Neuronal stem cell (in vitro differentiated cells): ENCODE measurements around the gene NANOS2.
"Not testable (repeated sequence)": the region's sequence is repeated elsewhere in the genome, so short reads cannot be mapped to it uniquely, and the experiment has no call there.

ENCODE experiments used
- DNase-seq: peaks from one replicate; pipeline ENCODE4 v3.0.0-alpha.2; 2013; ENCODE audit warnings: low spot score
- H2AFZ ChIP-seq: one replicate; pipeline ENCODE4 v1.6.1; 2013; ENCODE audit warnings: mild to moderate bottlenecking, low read length, inconsistent platforms
- H2AK5ac ChIP-seq: 2 replicates; pipeline ENCODE4 v1.6.1; 2013; ENCODE audit warnings: low read depth, mild to moderate bottlenecking, inconsistent platforms, low read length, moderate library complexity, mixed read lengths
- H2BK120ac ChIP-seq: 2 replicates; pipeline ENCODE4 v1.6.1; 2013; ENCODE audit warnings: low read depth, mild to moderate bottlenecking, inconsistent platforms, low read length, moderate library complexity, mixed read lengths
- H2BK12ac ChIP-seq: one replicate; pipeline ENCODE4 v1.6.1; 2013; ENCODE audit warnings: low read length, inconsistent platforms
- H2BK15ac ChIP-seq: 2 replicates; pipeline ENCODE4 v1.6.1; 2013; ENCODE audit warnings: mild to moderate bottlenecking, low read length, inconsistent platforms, mixed read lengths
- H2BK5ac ChIP-seq: one replicate; pipeline ENCODE4 v1.6.1; 2013; ENCODE audit warnings: inconsistent platforms, mild to moderate bottlenecking, low read length, moderate library complexity
- H3K14ac ChIP-seq: one replicate; pipeline ENCODE4 v1.6.1; 2013; ENCODE audit warnings: low read length, inconsistent platforms
- H3K18ac ChIP-seq: 2 replicates; pipeline ENCODE4 v1.6.1; 2013; ENCODE audit warnings: low read length, inconsistent platforms
- H3K23ac ChIP-seq: 2 replicates; pipeline ENCODE4 v1.6.1; 2013; ENCODE audit warnings: low read depth, mild to moderate bottlenecking, mixed read lengths, low read length, inconsistent platforms; ENCODE audit not compliant: poor library complexity
- H3K27ac ChIP-seq: replicated peaks from 3 replicates; pipeline ENCODE4 v1.5.1; 2013; ENCODE audit warnings: low read length, inconsistent platforms
- H3K27me3 ChIP-seq, 3 experiments: 2 replicates each; pipeline ENCODE4 v1.6.1; 2013; ENCODE audit warnings: low read length in 3 of 3, mild to moderate bottlenecking in 2 of 3, inconsistent platforms in 1 of 3, low read depth in 1 of 3, mixed read lengths in 1 of 3, moderate library complexity in 1 of 3; ENCODE audit not compliant: control insufficient read depth in 3 of 3, insufficient read depth in 3 of 3
- H3K36me3 ChIP-seq, 2 donors: replicated peaks in 1 of 2; 2 replicates each; pipeline ENCODE4 v1.6.1; 2013; ENCODE audit warnings: low read length in 2 of 2; ENCODE audit not compliant: control insufficient read depth in 2 of 2, insufficient read depth in 2 of 2
- H3K4ac ChIP-seq: 2 replicates; pipeline ENCODE4 v1.6.1; 2013; ENCODE audit warnings: inconsistent platforms, mild to moderate bottlenecking, low read length, moderate library complexity
- H3K4me1 ChIP-seq, 2 donors: 1 replicate in 1 of 2; 2 replicates in 1 of 2; pipeline ENCODE4 v1.6.1; 2013; ENCODE audit warnings: low read length in 2 of 2, low read depth in 1 of 2; ENCODE audit not compliant: control insufficient read depth in 2 of 2, insufficient read depth in 1 of 2
- H3K4me2 ChIP-seq: one replicate; pipeline ENCODE4 v1.6.1; 2013; ENCODE audit warnings: mild to moderate bottlenecking, low read length, inconsistent platforms; ENCODE audit not compliant: insufficient read depth, poor library complexity, severe bottlenecking
- H3K4me3 ChIP-seq, 2 donors: 2 replicates each; pipeline ENCODE4 v1.5.1; 2013; ENCODE audit warnings: low read length in 2 of 2, mild to moderate bottlenecking in 2 of 2, inconsistent platforms in 1 of 2, moderate library complexity in 1 of 2
- H3K79me1 ChIP-seq: one replicate; pipeline ENCODE4 v1.6.1; 2013; ENCODE audit warnings: low read depth, mild to moderate bottlenecking, inconsistent platforms, low read length, moderate library complexity
- H3K9ac ChIP-seq: one replicate; pipeline ENCODE4 v1.6.1; 2013; ENCODE audit warnings: mild to moderate bottlenecking, low read depth, low read length, inconsistent platforms; ENCODE audit not compliant: poor library complexity
- H3K9me3 ChIP-seq, 2 donors: replicated peaks in 1 of 2; 2 replicates each; pipeline versions ENCODE3 to v1.6.1; 2013; ENCODE audit warnings: low read length in 2 of 2, mild to moderate bottlenecking in 2 of 2, inconsistent platforms in 1 of 2, low read depth in 1 of 2, mixed read lengths in 1 of 2, moderate library complexity in 1 of 2; ENCODE audit not compliant: control insufficient read depth in 2 of 2, insufficient read depth in 1 of 2
- H4K8ac ChIP-seq: one replicate; pipeline ENCODE4 v1.6.1; 2013; ENCODE audit warnings: low read depth, mild to moderate bottlenecking, inconsistent platforms, low read length, moderate library complexity
- H4K91ac ChIP-seq: one replicate; pipeline ENCODE4 v1.6.1; 2013; ENCODE audit warnings: low read length, low read depth, mild to moderate bottlenecking, inconsistent platforms; ENCODE audit not compliant: poor library complexity
- WGBS, 2 donors: extraction: QIAGEN DNeasy Blood & Tissue Kit; methylation state at CpG; one replicate each; pipeline ENCODE4 v1.1.7; 2013; ENCODE audit warnings: missing lambda C conversion rate in 2 of 2, mixed read lengths in 1 of 2; ENCODE audit not compliant: insufficient read length in 2 of 2, insufficient replicate concordance in 1 of 2; ENCODE audit errors: extremely low coverage in 2 of 2; 5-methylcytosine and 5-hydroxymethylcytosine counted together

NANOS2 gene

GRCh38 chr19:45870798-45871197, 43.8 kb downstream of the NANOS2 start:
- Histone ChIP-seq H3K4me1 (peaks cover 3 to 11% of the 10 kb centered on the region in 2 donors), H3K79me1 (no peaks in the 10 kb centered on the region), H2AK5ac (no peak overlapping the region), H2BK15ac (no peak overlapping the region), H4K91ac (no peak overlapping the region), H3K4me2 (no peak overlapping the region), H3K23ac (no peak overlapping the region), H3K4ac (no peak overlapping the region), H2BK120ac (no peak overlapping the region), H3K36me3 (no peaks in the 10 kb centered on the region), H3K9me3 (no peaks in the 10 kb centered on the region), H3K9ac (no peak overlapping the region), H4K8ac (no peak overlapping the region), H3K14ac (no peak overlapping the region), H3K27me3 (peaks cover 0 to 13% (median 0%) of the 10 kb centered on the region in 3 experiments), H3K4me3 (no peak overlapping the region), H3K18ac (no peak overlapping the region), H3K27ac (no peak overlapping the region), H2BK5ac (no peak overlapping the region), H2AFZ (no peak overlapping the region), H2BK12ac (no peak overlapping the region)
- DNase-seq: no peak
- no CpG with 5 or more reads among the region's 5 CpGs for WGBS, 2 donors

- no CpG with 5 or more reads among the region's 4 CpGs for WGBS, 2 donors
Measured at GRCh38 chr19:45867241-45867640, 47.3 kb downstream of the NANOS2 start.

GRCh38 chr19:45866400-45867176, 48.0 kb downstream of the NANOS2 start:
- H2BK12ac ChIP-seq: no peak overlapping the region

More at GRCh38 chr19:45867241-45867640, 47.3 kb downstream of the NANOS2 start:
- not testable (repeated sequence) for H4K91ac ChIP-seq, H3K4me3 ChIP-seq, H2BK15ac ChIP-seq, H3K14ac ChIP-seq, H2AFZ ChIP-seq, H3K9ac ChIP-seq, H3K27ac ChIP-seq, H2BK120ac ChIP-seq, H3K4me2 ChIP-seq, H3K79me1 ChIP-seq, H3K9me3 ChIP-seq, H3K36me3 ChIP-seq, H3K18ac ChIP-seq, H3K23ac ChIP-seq, DNase-seq, H4K8ac ChIP-seq, H3K4ac ChIP-seq, H2AK5ac ChIP-seq, H2BK12ac ChIP-seq, H2BK5ac ChIP-seq, H3K4me1 ChIP-seq
- H3K27me3 ChIP-seq: peaks cover 0 to 34% (median 14%) of the 10 kb centered on the region in 3 experiments

GRCh38 chr19:45865269-45865948, 49.2 kb downstream of the NANOS2 start:
- no peak overlapping the region for H3K9ac ChIP-seq

More at GRCh38 chr19:45866400-45867176, 48.0 kb downstream of the NANOS2 start:
- H3K18ac ChIP-seq: no peak overlapping the region
- H2BK120ac ChIP-seq: no peak overlapping the region
- H3K4ac ChIP-seq: no peak overlapping the region
- H3K4me2 ChIP-seq: no peak overlapping the region
- no peak for DNase-seq
- H3K36me3 ChIP-seq: no peaks in the 10 kb centered on the region
- no peak overlapping the region for H4K8ac ChIP-seq
- no peak overlapping the region for H3K23ac ChIP-seq
- H4K91ac ChIP-seq: no peak overlapping the region
- no peak overlapping the region for H3K27ac ChIP-seq
- H3K4me1 ChIP-seq: peaks cover 0 to 3% of the 10 kb centered on the region in 2 donors
- H3K9me3 ChIP-seq: no peaks in the 10 kb centered on the region
- H3K27me3 ChIP-seq: peaks cover 0 to 34% (median 14%) of the 10 kb centered on the region in 3 experiments
- H3K9ac ChIP-seq: no peak overlapping the region
- WGBS, 2 donors: no CpG with 5 or more reads among the region's 11 CpGs
- H2BK5ac ChIP-seq: no peak overlapping the region
- no peak overlapping the region for H3K4me3 ChIP-seq
- no peak overlapping the region for H2BK15ac ChIP-seq
- H2AK5ac ChIP-seq: peak overlapping the region; percentile 46
- no peak overlapping the region for H2AFZ ChIP-seq
- no peak overlapping the region for H3K14ac ChIP-seq
- no peaks in the 10 kb centered on the region for H3K79me1 ChIP-seq

More at GRCh38 chr19:45865269-45865948, 49.2 kb downstream of the NANOS2 start:
- no peak for DNase-seq
- H3K27ac ChIP-seq: no peak overlapping the region
- peak overlapping the region; percentile 28 for H2AK5ac ChIP-seq
- peaks cover 0 to 34% (median 14%) of the 10 kb centered on the region in 3 experiments for H3K27me3 ChIP-seq
- no peak overlapping the region for H3K18ac ChIP-seq
- H3K9me3 ChIP-seq: no peaks in the 10 kb centered on the region
- H3K23ac ChIP-seq: no peak overlapping the region
- no peak overlapping the region for H4K8ac ChIP-seq
- H3K36me3 ChIP-seq: peaks cover 4 to 10% of the 10 kb centered on the region in 2 donors
- no peak overlapping the region for H4K91ac ChIP-seq
- H2BK15ac ChIP-seq: no peak overlapping the region
- H3K14ac ChIP-seq: no peak overlapping the region
- no peak overlapping the region for H2BK5ac ChIP-seq
- H2BK120ac ChIP-seq: no peak overlapping the region
- H3K4ac ChIP-seq: no peak overlapping the region
- H3K4me1 ChIP-seq: peaks cover 0 to 3% of the 10 kb centered on the region in 2 donors
- H3K4me2 ChIP-seq: no peak overlapping the region
- H3K79me1 ChIP-seq: peaks cover 3% of the 10 kb centered on the region
- H3K4me3 ChIP-seq: no peak overlapping the region
- H2BK12ac ChIP-seq: peak overlapping the region; percentile 36
- no CpG with 5 or more reads among the region's 9 CpGs for WGBS, 2 donors
- no peak overlapping the region for H2AFZ ChIP-seq
